ENCODE data around the gene FGFBP2.

The FGFBP2 gene

GRCh38 chr4:15963001-15963451, at the start of gene FGFBP2:
FGFBP2 (minus strand) TSS chr4:15963175; CDS start chr4:15963129, 46 bp downstream.
- TF ChIP-seq, protein P1, sequence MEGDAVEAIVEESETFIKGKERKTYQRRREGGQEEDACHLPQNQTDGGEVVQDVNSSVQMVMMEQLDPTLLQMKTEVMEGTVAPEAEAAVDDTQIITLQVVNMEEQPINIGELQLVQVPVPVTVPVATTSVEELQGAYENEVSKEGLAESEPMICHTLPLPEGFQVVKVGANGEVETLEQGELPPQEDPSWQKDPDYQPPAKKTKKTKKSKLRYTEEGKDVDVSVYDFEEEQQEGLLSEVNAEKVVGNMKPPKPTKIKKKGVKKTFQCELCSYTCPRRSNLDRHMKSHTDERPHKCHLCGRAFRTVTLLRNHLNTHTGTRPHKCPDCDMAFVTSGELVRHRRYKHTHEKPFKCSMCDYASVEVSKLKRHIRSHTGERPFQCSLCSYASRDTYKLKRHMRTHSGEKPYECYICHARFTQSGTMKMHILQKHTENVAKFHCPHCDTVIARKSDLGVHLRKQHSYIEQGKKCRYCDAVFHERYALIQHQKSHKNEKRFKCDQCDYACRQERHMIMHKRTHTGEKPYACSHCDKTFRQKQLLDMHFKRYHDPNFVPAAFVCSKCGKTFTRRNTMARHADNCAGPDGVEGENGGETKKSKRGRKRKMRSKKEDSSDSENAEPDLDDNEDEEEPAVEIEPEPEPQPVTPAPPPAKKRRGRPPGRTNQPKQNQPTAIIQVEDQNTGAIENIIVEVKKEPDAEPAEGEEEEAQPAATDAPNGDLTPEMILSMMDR (IDR thresholded peaks at IDR 0.05; ENCODE audit: low read depth, low read length, missing control alignments), result peak; percentile 50
- DNase-seq (ENCODE audit: low read depth), result no peak
- no peak within 1 kb of the TSS for H3K4me3 ChIP-seq (ENCODE audit: low read depth, low read length)

DNA sequence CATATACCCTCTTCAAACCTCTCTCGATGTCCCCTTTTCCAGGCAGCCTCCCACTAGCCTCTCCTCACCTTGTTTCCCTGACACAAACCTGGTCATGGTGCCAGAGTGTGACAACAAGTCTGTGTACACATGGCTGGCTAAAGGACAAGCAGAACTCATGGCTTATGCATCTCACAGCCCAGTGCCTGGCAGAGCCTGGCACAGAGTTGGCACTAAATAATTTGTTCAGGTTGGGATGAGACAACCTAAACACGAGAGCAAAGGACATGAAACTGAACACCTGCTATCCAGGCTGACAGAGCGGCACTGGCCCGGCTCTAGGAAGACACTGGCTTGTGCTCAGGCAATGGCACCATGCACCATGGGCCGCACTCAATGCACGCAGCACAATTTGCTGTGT, 48.2 kb upstream of the FGFBP2 start:
- no peak overlapping the region for H3K4me3 ChIP-seq (ENCODE audit: low read depth, low read length)
- DNase-seq (ENCODE audit: low read depth), result no peak
- TF ChIP-seq, protein P1 (IDR thresholded peaks at IDR 0.05; ENCODE audit: low read depth, low read length, missing control alignments), result no peak

- TF ChIP-seq, protein P1 (IDR thresholded peaks at IDR 0.05; ENCODE audit: low read depth, low read length, missing control alignments), result no peak
- DNase-seq (ENCODE audit: low read depth), result no peak
- H3K4me3 ChIP-seq (ENCODE audit: low read depth, low read length), result no peak overlapping the region
Measured at GRCh38 chr4:16009153-16009552, 46.2 kb upstream of the FGFBP2 start.

GRCh38 chr4:16007471-16008095, 44.6 kb upstream of the FGFBP2 start:
- TF ChIP-seq, protein P1 (IDR thresholded peaks at IDR 0.05; ENCODE audit: low read depth, low read length, missing control alignments), result no peak
- no peak overlapping the region for H3K4me3 ChIP-seq (ENCODE audit: low read depth, low read length)
- DNase-seq (ENCODE audit: low read depth), result no peak

DNA sequence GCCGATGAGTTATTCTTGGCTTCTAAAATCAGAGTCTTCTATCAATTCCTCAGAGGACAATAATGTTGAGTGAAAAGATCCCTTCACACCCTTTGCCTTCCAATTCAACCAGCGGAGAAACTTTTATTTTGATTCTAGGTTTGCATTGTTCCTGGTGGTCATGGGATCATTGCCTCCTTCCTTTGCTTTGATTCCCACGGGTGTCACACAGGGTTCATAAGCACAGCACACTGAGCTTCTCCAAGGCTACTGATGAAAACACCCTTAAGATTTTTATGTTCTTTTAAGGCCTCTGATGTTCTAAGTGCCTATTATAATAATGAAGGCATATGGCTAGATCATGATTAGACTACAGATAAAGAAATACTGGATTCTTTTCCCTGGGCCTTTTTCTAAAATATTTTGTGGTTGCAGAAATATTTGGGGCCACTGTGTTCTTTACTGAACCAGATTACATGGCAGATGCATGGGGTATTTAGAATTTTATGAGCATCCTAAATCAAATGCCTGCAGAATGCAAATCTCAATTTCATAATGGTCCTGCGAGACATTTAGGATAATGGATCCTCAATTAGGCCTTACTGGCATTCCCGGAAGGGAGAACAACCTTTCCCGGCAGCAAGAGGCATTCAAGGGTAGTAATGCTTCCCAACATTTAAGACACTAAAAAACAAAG, 43.9 kb upstream of the FGFBP2 start:
- no peak overlapping the region for H3K4me3 ChIP-seq (ENCODE audit: low read depth, low read length)
- DNase-seq (ENCODE audit: low read depth), result no peak
- TF ChIP-seq, protein P1 (IDR thresholded peaks at IDR 0.05; ENCODE audit: low read depth, low read length, missing control alignments), result no peak

GRCh38 chr4:16005676-16006075, 42.7 kb upstream of the FGFBP2 start:
- TF ChIP-seq, protein P1 (IDR thresholded peaks at IDR 0.05; ENCODE audit: low read depth, low read length, missing control alignments), result no peak
- DNase-seq (ENCODE audit: low read depth), result no peak
- no peak overlapping the region for H3K4me3 ChIP-seq (ENCODE audit: low read depth, low read length)

Measured in GM12864 (cell line).